Sigmoid colon (tissue), 4 donors: ENCODE results near the gene KRT17.

Source experiments
- EP300 ChIP-seq, 4 donors: sonication (generic); formaldehyde crosslinking; IDR thresholded peaks; one replicate each; pipeline ENCODE4 v1.6.1; 2017; ENCODE audit warnings: antibody characterized with exemption in 4 of 4
- POLR2A ChIP-seq, 2 donors: fragments of 450-650 bp; IDR thresholded peaks; one replicate each; pipeline ENCODE4 v1.6.1; 2016; ENCODE audit warnings: antibody characterized with exemption in 2 of 2, mild to moderate bottlenecking in 2 of 2, moderate library complexity in 2 of 2
- TF ChIP-seq, protein P1 (sequence below), 4 experiments: fragments of 450-650 bp in 3 of 4; fragments of 200-600 bp in 1 of 4; IDR thresholded peaks; one replicate each; pipeline ENCODE4 v1.5.1; 2016 to 2019; ENCODE audit warnings: antibody characterized with exemption in 4 of 4, mild to moderate bottlenecking in 3 of 4, moderate library complexity in 2 of 4

DNA sequence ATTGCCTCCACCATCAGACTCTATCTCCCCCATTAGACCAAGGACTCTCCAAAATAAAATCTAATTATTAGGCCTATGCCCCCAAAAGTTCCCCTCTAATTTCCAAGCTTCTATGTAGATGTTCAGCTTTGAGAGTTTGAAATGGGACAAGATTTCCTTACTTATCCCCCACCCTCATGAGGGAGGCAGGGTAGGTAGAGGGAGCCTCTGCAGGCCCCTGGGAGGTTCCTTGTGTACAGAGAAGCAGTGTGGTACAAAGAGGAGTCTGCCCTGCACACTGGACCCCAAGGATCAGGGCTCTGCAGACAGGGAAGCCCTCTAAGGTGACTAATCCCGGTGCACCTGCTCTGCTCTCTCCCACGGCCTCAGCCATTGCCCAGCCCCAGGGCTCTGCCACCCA is 2.5 kb downstream of the KRT17 start:
- TF ChIP-seq, protein P1, sequence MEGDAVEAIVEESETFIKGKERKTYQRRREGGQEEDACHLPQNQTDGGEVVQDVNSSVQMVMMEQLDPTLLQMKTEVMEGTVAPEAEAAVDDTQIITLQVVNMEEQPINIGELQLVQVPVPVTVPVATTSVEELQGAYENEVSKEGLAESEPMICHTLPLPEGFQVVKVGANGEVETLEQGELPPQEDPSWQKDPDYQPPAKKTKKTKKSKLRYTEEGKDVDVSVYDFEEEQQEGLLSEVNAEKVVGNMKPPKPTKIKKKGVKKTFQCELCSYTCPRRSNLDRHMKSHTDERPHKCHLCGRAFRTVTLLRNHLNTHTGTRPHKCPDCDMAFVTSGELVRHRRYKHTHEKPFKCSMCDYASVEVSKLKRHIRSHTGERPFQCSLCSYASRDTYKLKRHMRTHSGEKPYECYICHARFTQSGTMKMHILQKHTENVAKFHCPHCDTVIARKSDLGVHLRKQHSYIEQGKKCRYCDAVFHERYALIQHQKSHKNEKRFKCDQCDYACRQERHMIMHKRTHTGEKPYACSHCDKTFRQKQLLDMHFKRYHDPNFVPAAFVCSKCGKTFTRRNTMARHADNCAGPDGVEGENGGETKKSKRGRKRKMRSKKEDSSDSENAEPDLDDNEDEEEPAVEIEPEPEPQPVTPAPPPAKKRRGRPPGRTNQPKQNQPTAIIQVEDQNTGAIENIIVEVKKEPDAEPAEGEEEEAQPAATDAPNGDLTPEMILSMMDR (IDR thresholded peaks at IDR 0.05): no peak
- no peak for TF ChIP-seq EP300 (IDR thresholded peaks at IDR 0.05)
- TF ChIP-seq POLR2A (IDR thresholded peaks at IDR 0.05): no peak
